SK-N-SH (cell line): ENCODE data around the gene DLEU7. TPM values are rescaled to one million over a fixed set of nuclear protein-coding genes. Genes with fewer than 3 reads are reported as not detected.

Experiments
- CTCF ChIA-PET: fragments of 300-600, 350-600 bp; formaldehyde crosslinking; extraction: SDS; loops from one replicate; lab custom pipeline; 2021; lab: Yijun Ruan, JAX
- POLR2A ChIA-PET: fragments of 350-600 bp; sonication (Branson Sonifier 250); formaldehyde crosslinking; extraction: SDS; loops from one replicate; lab custom pipeline; 2020; ENCODE audit warnings: antibody characterized with exemption, inconsistent platforms; lab: Yijun Ruan, JAX
- DNase-seq: peaks from one replicate; pipeline ENCODE4 v3.0.0; 2012
- H2AFZ ChIP-seq: fragments of 200-600 bp; sonication (generic); 2 replicates; pipeline ENCODE4 v1.8.1; 2016; ENCODE audit warnings: antibody characterized with exemption, mild to moderate bottlenecking, low read depth
- H3F3A ChIP-seq: fragments of 200-600 bp; sonication (generic); replicated peaks from 2 replicates; pipeline ENCODE3; 2016; ENCODE audit warnings: antibody characterized with exemption, mild to moderate bottlenecking; ENCODE audit not compliant: insufficient read depth
- H3K27ac ChIP-seq, 2 experiments: fragments of 200-500 bp in 1 of 2; fragments of 200-600 bp in 1 of 2; sonication (Bioruptor generic) in 1 of 2; sonication (generic), shearing (Covaris generic) in 1 of 2; 2 replicates each; pipeline versions ENCODE4 v1.5.1 to v1.6.1; 2014 to 2016; ENCODE audit warnings: low read depth in 2 of 2, inconsistent platforms in 1 of 2, low read length in 1 of 2, mild to moderate bottlenecking in 1 of 2, mixed read lengths in 1 of 2
- H3K27me3 ChIP-seq: fragments of 200-600 bp; sonication (generic), shearing (Covaris generic); 2 replicates; pipeline ENCODE4 v1.6.1; 2016; ENCODE audit warnings: mixed run types; ENCODE audit not compliant: insufficient read depth
- H3K36me3 ChIP-seq, 2 experiments: fragments of 200-500 bp in 1 of 2; fragments of 200-600 bp in 1 of 2; sonication (Bioruptor generic) in 1 of 2; sonication (generic) in 1 of 2; replicated peaks in 1 of 2; 2 replicates each; pipeline versions ENCODE3 to v1.5.1; 2014 to 2016; ENCODE audit warnings: low read length in 1 of 2, mild to moderate bottlenecking in 1 of 2; ENCODE audit not compliant: insufficient read depth in 2 of 2, control insufficient read depth in 1 of 2
- H3K4me1 ChIP-seq, 2 experiments: fragments of 200-500 bp in 1 of 2; fragments of 200-600 bp in 1 of 2; sonication (Bioruptor generic) in 1 of 2; sonication (generic), shearing (Covaris generic) in 1 of 2; 2 replicates each; pipeline versions ENCODE4 v1.5.1 to v1.6.1; 2014 to 2016; ENCODE audit warnings: low read depth in 1 of 2, low read length in 1 of 2, mixed run types in 1 of 2; ENCODE audit not compliant: insufficient read depth in 2 of 2, control insufficient read depth in 1 of 2
- H3K4me2 ChIP-seq: fragments of 200-600 bp; sonication (generic), shearing (Covaris generic); 2 replicates; pipeline ENCODE4 v1.6.1; 2017; ENCODE audit warnings: mixed run types
- H3K4me3 ChIP-seq, 2 experiments: fragments of 200-500 bp in 1 of 2; fragments of 200-600 bp in 1 of 2; sonication (Bioruptor generic) in 1 of 2; sonication (generic), shearing (Covaris generic) in 1 of 2; 2 replicates each; pipeline versions ENCODE4 v1.5.1 to v1.8.1; 2014 to 2016; ENCODE audit warnings: low read depth in 2 of 2, inconsistent platforms in 1 of 2, low read length in 1 of 2, mild to moderate bottlenecking in 1 of 2, mixed read lengths in 1 of 2, moderate library complexity in 1 of 2
- H3K79me2 ChIP-seq: fragments of 200-600 bp; sonication (generic); 2 replicates; pipeline ENCODE4 v1.8.1; 2017; ENCODE audit warnings: mild to moderate bottlenecking; ENCODE audit not compliant: insufficient read depth
- H3K9ac ChIP-seq: fragments of 200-600 bp; sonication (generic); 2 replicates; pipeline ENCODE4 v1.6.1; 2017; ENCODE audit warnings: mixed run types
- H3K9me2 ChIP-seq: fragments of 200-600 bp; sonication (generic); 2 replicates; pipeline ENCODE4 v1.6.1; 2017; ENCODE audit warnings: mixed run types
- H3K9me3 ChIP-seq: fragments of 200-600 bp; sonication (generic); 2 replicates; pipeline ENCODE4 v1.6.1; 2017; ENCODE audit warnings: mixed run types, mild to moderate bottlenecking, moderate library complexity
- H4K20me1 ChIP-seq: fragments of 200-600 bp; sonication (generic); 2 replicates; pipeline ENCODE4 v1.6.1; 2017; ENCODE audit warnings: mild to moderate bottlenecking, mixed run types; ENCODE audit not compliant: insufficient read depth
- EP300 ChIP-seq, 2 experiments: IDR thresholded peaks; 2 replicates each; pipeline versions ENCODE4 v1.4.0 to v1.6.1; 2012; ENCODE audit warnings: borderline replicate concordance in 1 of 2, low read depth in 1 of 2, low read length in 1 of 2
- EZH2phosphoT487 ChIP-seq: fragments of 200-600 bp; sonication (generic); IDR thresholded peaks from 2 replicates; pipeline ENCODE4 v1.6.1; 2017; ENCODE audit warnings: low read depth, mixed run types, mild to moderate bottlenecking, antibody characterized with exemption, moderate library complexity, borderline replicate concordance
- FOSL2 ChIP-seq: IDR thresholded peaks from 2 replicates; pipeline ENCODE4 v1.4.0; 2012; ENCODE audit warnings: low read depth, mild to moderate bottlenecking, moderate library complexity, borderline replicate concordance
- GABPA ChIP-seq: IDR thresholded peaks from 2 replicates; pipeline ENCODE4 v1.4.0; 2012; ENCODE audit warnings: low read depth, mild to moderate bottlenecking
- GATA2 ChIP-seq: sonication (generic); formaldehyde crosslinking; IDR thresholded peaks from 2 replicates; pipeline ENCODE4 v1.5.0; 2020; ENCODE audit warnings: mild to moderate bottlenecking, missing genetic modification reagents
- IRF3 ChIP-seq: fragments of 150-350 bp; IDR thresholded peaks from 2 replicates; pipeline ENCODE4 v1.6.1; 2016; ENCODE audit warnings: mild to moderate bottlenecking, low read depth, low read length
- MXI1 ChIP-seq: IDR thresholded peaks from 2 replicates; pipeline ENCODE4 v1.6.1; 2012; ENCODE audit warnings: mild to moderate bottlenecking, low read depth, low read length, improper control_type of control experiment
- NRF1 ChIP-seq: IDR thresholded peaks from 2 replicates; pipeline ENCODE4 v1.6.1; 2012; ENCODE audit warnings: low read depth, mild to moderate bottlenecking, low read length
- POLR2AphosphoS5 ChIP-seq: IDR thresholded peaks from 2 replicates; pipeline ENCODE4 v1.6.1; 2012; ENCODE audit warnings: low read depth, low read length
- RAD21 ChIP-seq: IDR thresholded peaks from 2 replicates; pipeline ENCODE4 v1.6.1; 2012; ENCODE audit warnings: mild to moderate bottlenecking, low read length
- RCOR1 ChIP-seq: fragments of 150-350 bp; IDR thresholded peaks from 2 replicates; pipeline ENCODE4 v1.6.1; 2017; ENCODE audit warnings: antibody characterized with exemption, low read length
- REST ChIP-seq: IDR thresholded peaks from 2 replicates; pipeline ENCODE4 v1.6.1; 2012; ENCODE audit warnings: mild to moderate bottlenecking, low read depth, low read length, moderate library complexity
- SIN3A ChIP-seq: IDR thresholded peaks from 2 replicates; pipeline ENCODE4 v1.6.1; 2012; ENCODE audit warnings: low read depth, mild to moderate bottlenecking, low read length, moderate library complexity, borderline replicate concordance
- TAF1 ChIP-seq: IDR thresholded peaks from 2 replicates; pipeline ENCODE4 v1.6.1; 2012; ENCODE audit warnings: low read depth, mild to moderate bottlenecking, low read length, moderate library complexity, borderline replicate concordance
- TCF12 ChIP-seq: IDR thresholded peaks from 2 replicates; pipeline ENCODE4 v1.4.0; 2012
- YY1 ChIP-seq: IDR thresholded peaks from 2 replicates; pipeline ENCODE4 v1.4.0; 2012; ENCODE audit warnings: low read depth, mild to moderate bottlenecking
- WGBS: methylation state at CpG from one replicate; pipeline ENCODE4 v1.1.6; 2017; ENCODE audit warnings: low lambda C conversion rate; 5-methylcytosine and 5-hydroxymethylcytosine counted together
- polyA plus RNA-seq, 3 experiments: library from polyadenylated mRNA; depleted of rRNA; stranded (reverse); fragments of >200 nt; gene quantifications; 2 replicates each; pipeline ENCODE4 v1.2.3, GENCODE V29; 2012
- TF ChIP-seq, protein P1 (sequence below): fragments of 200-600 bp; sonication (generic); IDR thresholded peaks from 2 replicates; pipeline ENCODE4 v1.6.1; 2017; ENCODE audit warnings: antibody characterized with exemption, mild to moderate bottlenecking, moderate library complexity
- TF ChIP-seq, protein P2 (sequence below): IDR thresholded peaks from 2 replicates; pipeline ENCODE4 v1.4.0; 2012; ENCODE audit warnings: low read depth, borderline replicate concordance
- TF ChIP-seq, protein P3 (sequence below): IDR thresholded peaks from 2 replicates; pipeline ENCODE4 v1.4.0; 2012; ENCODE audit warnings: low read depth

DLEU7 gene
- polyA plus RNA-seq, 1 of the 3 experiments (the other 2 are of a cell fraction): not detected

DNA sequence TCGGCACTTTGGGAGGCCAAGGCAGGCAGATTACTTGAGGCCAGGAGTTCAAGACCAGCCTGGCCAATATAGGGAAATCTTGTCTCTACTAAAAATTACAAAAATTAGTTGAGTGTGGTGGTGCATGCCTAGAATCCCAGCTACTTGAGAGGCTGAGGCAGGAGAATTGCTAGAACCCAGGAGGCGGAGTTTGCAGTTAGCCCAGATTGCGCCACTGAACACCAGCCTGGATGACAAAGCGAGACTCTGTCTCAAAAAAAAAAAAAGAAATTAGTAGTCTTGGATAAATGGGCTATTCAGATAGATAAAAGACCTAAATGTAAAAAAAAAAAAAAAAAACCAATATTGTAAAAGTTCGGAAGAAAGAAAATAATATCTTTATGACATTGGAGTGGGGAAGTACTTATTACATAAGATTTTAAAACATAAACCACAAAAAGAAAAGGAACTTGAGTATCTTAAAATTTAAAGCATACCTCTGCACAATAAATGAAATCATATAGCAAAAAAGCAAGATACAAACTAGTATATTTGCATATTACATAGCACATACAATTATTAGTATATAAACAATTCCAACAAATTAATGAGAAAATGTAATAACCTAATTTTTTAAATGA lies 39.4 kb upstream of the DLEU7 start:
- H3F3A ChIP-seq: no peaks in the 10 kb centered on the region
- H3K79me2 ChIP-seq: no peaks in the 10 kb centered on the region
- ChIA-PET POLR2A (no interaction called here), CTCF (no interaction called here)
- no peaks in the 10 kb centered on the region for H3K9me2 ChIP-seq
- no peak overlapping the region for H3K9ac ChIP-seq
- no peaks in the 10 kb centered on the region for H3K27me3 ChIP-seq
- H4K20me1 ChIP-seq: no peaks in the 10 kb centered on the region
- H3K27ac ChIP-seq: no peak overlapping the region
- DNase-seq: no peak
- TF ChIP-seq EZH2phosphoT487: no peak
- no peak overlapping the region for H2AFZ ChIP-seq
- no peaks in the 10 kb centered on the region for H3K36me3 ChIP-seq
- no peak overlapping the region for H3K4me3 ChIP-seq
- H3K9me3 ChIP-seq: no peaks in the 10 kb centered on the region
- no peak overlapping the region for H3K4me2 ChIP-seq
- no peaks in the 10 kb centered on the region; a peak in 1 of 4 replicates for H3K4me1 ChIP-seq
- 67% methylated on average over 5 of the region's 5 CpGs for WGBS

DNA sequence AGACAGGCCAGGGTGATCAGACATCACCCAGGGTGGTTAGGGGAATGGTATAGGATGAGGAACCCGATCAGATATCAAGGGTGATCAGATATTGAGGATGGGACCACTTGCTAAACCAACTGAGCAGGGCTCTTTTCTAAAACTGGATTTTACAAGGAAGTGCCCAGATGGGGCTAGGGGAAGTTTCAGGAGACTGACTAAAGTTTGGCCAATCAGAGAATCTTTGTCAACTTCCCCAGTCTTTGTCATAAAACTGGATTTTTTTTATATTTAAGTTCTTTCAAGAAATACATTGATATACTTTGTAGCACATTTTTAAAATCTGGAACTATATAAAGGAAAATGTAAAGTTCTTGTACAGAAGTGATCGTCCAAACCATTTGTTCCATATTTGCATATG lies 30.5 kb upstream of the DLEU7 start:
- H3K4me3 ChIP-seq: no peak overlapping the region
- H3K9ac ChIP-seq: no peak overlapping the region
- H3K27me3 ChIP-seq: no peaks in the 10 kb centered on the region
- TF ChIP-seq, protein P1, sequence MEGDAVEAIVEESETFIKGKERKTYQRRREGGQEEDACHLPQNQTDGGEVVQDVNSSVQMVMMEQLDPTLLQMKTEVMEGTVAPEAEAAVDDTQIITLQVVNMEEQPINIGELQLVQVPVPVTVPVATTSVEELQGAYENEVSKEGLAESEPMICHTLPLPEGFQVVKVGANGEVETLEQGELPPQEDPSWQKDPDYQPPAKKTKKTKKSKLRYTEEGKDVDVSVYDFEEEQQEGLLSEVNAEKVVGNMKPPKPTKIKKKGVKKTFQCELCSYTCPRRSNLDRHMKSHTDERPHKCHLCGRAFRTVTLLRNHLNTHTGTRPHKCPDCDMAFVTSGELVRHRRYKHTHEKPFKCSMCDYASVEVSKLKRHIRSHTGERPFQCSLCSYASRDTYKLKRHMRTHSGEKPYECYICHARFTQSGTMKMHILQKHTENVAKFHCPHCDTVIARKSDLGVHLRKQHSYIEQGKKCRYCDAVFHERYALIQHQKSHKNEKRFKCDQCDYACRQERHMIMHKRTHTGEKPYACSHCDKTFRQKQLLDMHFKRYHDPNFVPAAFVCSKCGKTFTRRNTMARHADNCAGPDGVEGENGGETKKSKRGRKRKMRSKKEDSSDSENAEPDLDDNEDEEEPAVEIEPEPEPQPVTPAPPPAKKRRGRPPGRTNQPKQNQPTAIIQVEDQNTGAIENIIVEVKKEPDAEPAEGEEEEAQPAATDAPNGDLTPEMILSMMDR: no peak
- TF ChIP-seq YY1 (no peak), TAF1 (no peak), POLR2AphosphoS5 (no peak), REST (no peak), TCF12 (no peak), RCOR1 (no peak), IRF3 (no peak), NRF1 (no peak), GABPA (no peak), EP300 (IDR thresholded peaks at IDR 0.05; ENCODE audit: borderline replicate concordance in 1 of 2, low read depth in 1 of 2, low read length in 1 of 2) (no peak), MXI1 (no peak), SIN3A (no peak), RAD21 (no peak), GATA2 (CRISPR knock-in tag) (no peak), FOSL2 (no peak)
- TF ChIP-seq, protein P2, sequence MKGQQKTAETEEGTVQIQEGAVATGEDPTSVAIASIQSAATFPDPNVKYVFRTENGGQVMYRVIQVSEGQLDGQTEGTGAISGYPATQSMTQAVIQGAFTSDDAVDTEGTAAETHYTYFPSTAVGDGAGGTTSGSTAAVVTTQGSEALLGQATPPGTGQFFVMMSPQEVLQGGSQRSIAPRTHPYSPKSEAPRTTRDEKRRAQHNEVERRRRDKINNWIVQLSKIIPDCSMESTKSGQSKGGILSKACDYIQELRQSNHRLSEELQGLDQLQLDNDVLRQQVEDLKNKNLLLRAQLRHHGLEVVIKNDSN: no peak
- TF ChIP-seq, protein P3, sequence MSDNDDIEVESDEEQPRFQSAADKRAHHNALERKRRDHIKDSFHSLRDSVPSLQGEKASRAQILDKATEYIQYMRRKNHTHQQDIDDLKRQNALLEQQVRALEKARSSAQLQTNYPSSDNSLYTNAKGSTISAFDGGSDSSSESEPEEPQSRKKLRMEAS: no peak
- H3K4me2 ChIP-seq: no peak overlapping the region
- H3K9me3 ChIP-seq: no peaks in the 10 kb centered on the region
- H3K36me3 ChIP-seq: no peaks in the 10 kb centered on the region
- H2AFZ ChIP-seq: no peak overlapping the region
- no peaks in the 10 kb centered on the region; a peak in 1 of 4 replicates for H3K4me1 ChIP-seq
- no peak for DNase-seq
- H3F3A ChIP-seq: no peaks in the 10 kb centered on the region
- CTCF ChIA-PET: no interaction called here
- 62% methylated on average over 2 of the region's 2 CpGs for whole genome bisulfite sequencing
- H4K20me1 ChIP-seq: no peaks in the 10 kb centered on the region
- no peaks in the 10 kb centered on the region for H3K9me2 ChIP-seq
- POLR2A ChIA-PET: no interaction called here
- no peak overlapping the region for H3K27ac ChIP-seq
- no peaks in the 10 kb centered on the region for H3K79me2 ChIP-seq
